Keratinocyte (primary cell): ENCODE results near the gene PTS. TPM values are rescaled to one million over a fixed set of nuclear protein-coding genes. Genes with fewer than 3 reads are reported as not detected.

ENCODE experiments used
- DNase-seq: peaks from one replicate; pipeline ENCODE4 v3.0.0-alpha.2; 2011; ENCODE audit warnings: low read depth, missing footprints, low spot score
- FAIRE-seq: peaks from 2 replicates; lab custom pipeline; 2011; peaks lifted over from hg19 to GRCh38; lab: Jason Lieb, UNC
- H2AFZ ChIP-seq: 2 replicates; pipeline ENCODE4 v1.6.0; 2012; ENCODE audit warnings: low read length, control low read depth, inconsistent platforms; ENCODE audit not compliant: control insufficient read depth
- H3K27ac ChIP-seq: 2 replicates; pipeline ENCODE4 v1.5.1; 2011; ENCODE audit warnings: low read length; ENCODE audit not compliant: control insufficient read depth, insufficient read depth
- H3K27me3 ChIP-seq: 3 replicates; pipeline ENCODE4 v1.6.0; 2011; ENCODE audit warnings: low read length; ENCODE audit not compliant: control insufficient read depth, insufficient read depth; ENCODE audit errors: extremely low read depth
- H3K36me3 ChIP-seq, 2 experiments: 2 replicates in 1 of 2; 3 replicates in 1 of 2; pipeline ENCODE4 v1.5.1; 2011; ENCODE audit warnings: low read length in 2 of 2, mild to moderate bottlenecking in 1 of 2; ENCODE audit not compliant: control insufficient read depth in 2 of 2, insufficient read depth in 2 of 2; ENCODE audit errors: extremely low read depth in 1 of 2
- H3K4me1 ChIP-seq: 3 replicates; pipeline ENCODE4 v1.5.1; 2011; ENCODE audit warnings: low read length; ENCODE audit not compliant: control insufficient read depth, insufficient read depth; ENCODE audit errors: extremely low read depth
- H3K4me2 ChIP-seq: 3 replicates; pipeline ENCODE4 v1.6.0; 2011; ENCODE audit warnings: low read depth, low read length; ENCODE audit not compliant: control insufficient read depth, insufficient read depth; ENCODE audit errors: extremely low read depth
- H3K4me3 ChIP-seq, 3 experiments: fragments of 200-600 bp in 1 of 3; sonication (generic) in 1 of 3; 2 replicates in 2 of 3; 3 replicates in 1 of 3; pipeline ENCODE4 v1.5.1; 2011 to 2016; ENCODE audit warnings: low read length in 3 of 3, mild to moderate bottlenecking in 3 of 3, control low read depth in 2 of 3, inconsistent platforms in 1 of 3, low read depth in 1 of 3, mixed read lengths in 1 of 3, mixed run types in 1 of 3, moderate library complexity in 1 of 3; ENCODE audit not compliant: control insufficient read depth in 2 of 3, insufficient read depth in 2 of 3; ENCODE audit errors: extremely low read depth in 1 of 3
- H3K79me2 ChIP-seq: 2 replicates; pipeline ENCODE4 v1.6.0; 2012; ENCODE audit warnings: low read length; ENCODE audit not compliant: control insufficient read depth, insufficient read depth
- H3K9ac ChIP-seq: 3 replicates; pipeline ENCODE4 v1.6.0; 2011; ENCODE audit warnings: low read length; ENCODE audit not compliant: control insufficient read depth, insufficient read depth; ENCODE audit errors: extremely low read depth
- H3K9me1 ChIP-seq: 3 replicates; pipeline ENCODE4 v1.6.0; 2011; ENCODE audit warnings: low read length; ENCODE audit not compliant: control insufficient read depth, insufficient read depth; ENCODE audit errors: extremely low read depth
- H3K9me3 ChIP-seq: 2 replicates; pipeline ENCODE4 v1.5.1; 2012; ENCODE audit warnings: low read depth, low read length; ENCODE audit not compliant: control insufficient read depth
- H4K20me1 ChIP-seq: 3 replicates; pipeline ENCODE4 v1.6.0; 2011; ENCODE audit warnings: low read length; ENCODE audit not compliant: control insufficient read depth, insufficient read depth; ENCODE audit errors: extremely low read depth
- EZH2 ChIP-seq: IDR thresholded peaks from one replicate; pipeline ENCODE4 v1.6.1; 2012; ENCODE audit warnings: inconsistent platforms, mild to moderate bottlenecking, low read length, moderate library complexity
- dilution Hi-C: fragments of 300-500 bp; cut with MboI; formaldehyde crosslinking; loops from one replicate; pipeline ENCODE4 v1.7.0; 2020; ENCODE audit warnings: low sequenced_read_pairs; ENCODE audit not compliant: extremely low pct_ligation_motif_present
- polyA plus RNA-seq, 5 experiments: library from polyadenylated mRNA; depleted of rRNA in 3 of 5; stranded (reverse) in 3 of 5; stranded (forward) in 1 of 5; unstranded in 1 of 5; fragments of >200 nt; gene quantifications; 1 replicate in 1 of 5; 2 replicates in 3 of 5; 3 replicates in 1 of 5; pipeline versions ENCODE4 v1.2.1 to v1.2.3, GENCODE V29; 2011 to 2012; ENCODE audit warnings: missing spikeins in 2 of 5, low read depth in 1 of 5, low replicate concordance in 1 of 5
- TF ChIP-seq, protein P1 (sequence below), 3 experiments: IDR thresholded peaks in 1 of 3; conservative IDR thresholded peaks in 1 of 3; optimal IDR thresholded peaks in 1 of 3; 2 replicates in 2 of 3; 3 replicates in 1 of 3; pipeline versions ENCODE3 to v1.5.1; 2011; ENCODE audit warnings: low read length in 3 of 3, mild to moderate bottlenecking in 3 of 3, moderate library complexity in 2 of 3, control low read depth in 1 of 3, inconsistent platforms in 1 of 3; ENCODE audit not compliant: insufficient read depth in 2 of 3; ENCODE audit errors: extremely low read depth in 1 of 3

Gene PTS
- polyA plus RNA-seq, 1 donor (not counting 4 experiments of a cell fraction or from before 2014, with no cell fraction given), result 72.5 TPM

DNA sequence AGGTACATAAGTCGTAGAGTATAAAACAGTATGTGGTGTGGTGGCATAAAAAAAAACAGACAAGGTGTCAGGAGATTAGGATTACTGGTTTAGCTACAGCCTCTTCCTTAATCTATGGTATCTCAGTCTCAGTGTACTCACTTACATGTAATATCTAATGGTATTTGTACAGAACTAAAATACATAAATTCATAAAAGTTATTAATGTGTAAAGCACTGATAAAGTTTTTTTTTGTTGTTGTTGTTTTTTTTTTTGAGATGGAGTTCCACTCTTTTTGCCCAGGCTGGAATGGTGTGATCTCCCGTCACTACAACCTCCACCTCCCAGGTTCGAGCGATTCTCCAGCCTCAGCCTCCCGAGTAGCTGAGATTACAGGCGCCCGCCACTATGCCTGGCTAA is 2.9 kb downstream of the PTS start:
- Histone ChIP-seq H3K27me3 (no peaks in the 10 kb centered on the region), H3K27ac (no peak overlapping the region), H3K9ac (no peak overlapping the region), H2AFZ (no peak overlapping the region), H4K20me1 (no peaks in the 10 kb centered on the region), H3K79me2 (peaks cover 37% of the 10 kb centered on the region), H3K4me3 (no peak overlapping the region), H3K4me1 (peaks cover 10% of the 10 kb centered on the region), H3K9me1 (peaks cover 2% of the 10 kb centered on the region), H3K4me2 (no peak overlapping the region), H3K36me3 (peaks cover 10 to 18% of the 10 kb centered on the region in 2 experiments), H3K9me3 (no peaks in the 10 kb centered on the region)
- TF ChIP-seq, protein P1, sequence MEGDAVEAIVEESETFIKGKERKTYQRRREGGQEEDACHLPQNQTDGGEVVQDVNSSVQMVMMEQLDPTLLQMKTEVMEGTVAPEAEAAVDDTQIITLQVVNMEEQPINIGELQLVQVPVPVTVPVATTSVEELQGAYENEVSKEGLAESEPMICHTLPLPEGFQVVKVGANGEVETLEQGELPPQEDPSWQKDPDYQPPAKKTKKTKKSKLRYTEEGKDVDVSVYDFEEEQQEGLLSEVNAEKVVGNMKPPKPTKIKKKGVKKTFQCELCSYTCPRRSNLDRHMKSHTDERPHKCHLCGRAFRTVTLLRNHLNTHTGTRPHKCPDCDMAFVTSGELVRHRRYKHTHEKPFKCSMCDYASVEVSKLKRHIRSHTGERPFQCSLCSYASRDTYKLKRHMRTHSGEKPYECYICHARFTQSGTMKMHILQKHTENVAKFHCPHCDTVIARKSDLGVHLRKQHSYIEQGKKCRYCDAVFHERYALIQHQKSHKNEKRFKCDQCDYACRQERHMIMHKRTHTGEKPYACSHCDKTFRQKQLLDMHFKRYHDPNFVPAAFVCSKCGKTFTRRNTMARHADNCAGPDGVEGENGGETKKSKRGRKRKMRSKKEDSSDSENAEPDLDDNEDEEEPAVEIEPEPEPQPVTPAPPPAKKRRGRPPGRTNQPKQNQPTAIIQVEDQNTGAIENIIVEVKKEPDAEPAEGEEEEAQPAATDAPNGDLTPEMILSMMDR (optimal IDR thresholded peaks at IDR 0.05 in 1 of 3, IDR thresholded peaks at IDR 0.05 in 1 of 3, conservative IDR thresholded peaks at IDR 0.05 in 1 of 3; ENCODE audit: extremely low read depth in 1 of 3, insufficient read depth in 2 of 3, low read length in 3 of 3), result no peak
- DNase-seq (no peak), FAIRE-seq (no peak)
- dilution Hi-C loops, result no loop called here

DNA sequence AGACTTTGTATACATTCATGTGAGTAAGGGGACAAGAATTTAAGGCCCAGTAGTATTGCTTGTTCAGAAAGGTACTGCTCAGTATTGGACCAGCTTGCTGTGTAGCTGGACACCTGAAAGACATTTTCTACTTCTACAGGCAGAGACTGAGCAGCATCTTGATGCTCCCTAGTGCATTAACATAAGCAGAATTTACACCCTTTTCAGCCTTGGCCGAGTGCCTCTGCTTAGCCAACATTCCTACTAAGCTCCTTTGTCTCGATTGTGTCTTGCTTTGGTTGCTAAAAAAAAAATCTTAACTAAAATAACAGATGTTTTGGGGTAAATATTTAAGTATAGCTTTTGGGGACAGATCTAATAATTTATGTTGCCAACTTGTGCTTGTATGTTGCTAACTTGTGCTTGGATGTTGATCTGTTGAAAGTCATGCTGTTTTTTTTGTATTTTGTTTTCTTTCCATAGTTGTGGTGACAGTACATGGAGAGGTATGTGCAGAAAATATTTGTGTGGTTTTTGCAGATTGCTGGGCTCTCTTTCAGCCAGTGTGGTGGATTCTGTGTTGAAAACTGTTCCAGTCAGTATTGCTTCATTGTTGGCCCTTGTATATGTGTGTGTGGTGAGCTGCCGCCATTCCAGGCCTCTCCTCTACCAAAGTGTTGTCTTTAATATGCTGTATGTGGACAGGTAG is 3.7 kb downstream of the PTS start:
- Histone ChIP-seq H3K36me3 (peaks cover 10 to 18% of the 10 kb centered on the region in 2 experiments), H3K4me1 (peaks cover 10% of the 10 kb centered on the region), H2AFZ (no peak overlapping the region), H3K27ac (no peak overlapping the region), H3K27me3 (no peaks in the 10 kb centered on the region), H3K79me2 (peaks cover 37% of the 10 kb centered on the region), H3K9me3 (no peaks in the 10 kb centered on the region), H4K20me1 (no peaks in the 10 kb centered on the region), H3K4me2 (no peak overlapping the region), H3K9me1 (peaks cover 2% of the 10 kb centered on the region), H3K4me3 (no peak overlapping the region), H3K9ac (no peak overlapping the region)
- TF ChIP-seq, protein P1 (optimal IDR thresholded peaks at IDR 0.05 in 1 of 3, IDR thresholded peaks at IDR 0.05 in 1 of 3, conservative IDR thresholded peaks at IDR 0.05 in 1 of 3; ENCODE audit: extremely low read depth in 1 of 3, insufficient read depth in 2 of 3, low read length in 3 of 3), result no peak
- no peak for TF ChIP-seq EZH2
- no peak for DNase-seq
- dilution Hi-C loops, result no loop called here
- FAIRE-seq, result no peak
